ENCODE data around the gene AHRR.

The AHRR gene

DNA sequence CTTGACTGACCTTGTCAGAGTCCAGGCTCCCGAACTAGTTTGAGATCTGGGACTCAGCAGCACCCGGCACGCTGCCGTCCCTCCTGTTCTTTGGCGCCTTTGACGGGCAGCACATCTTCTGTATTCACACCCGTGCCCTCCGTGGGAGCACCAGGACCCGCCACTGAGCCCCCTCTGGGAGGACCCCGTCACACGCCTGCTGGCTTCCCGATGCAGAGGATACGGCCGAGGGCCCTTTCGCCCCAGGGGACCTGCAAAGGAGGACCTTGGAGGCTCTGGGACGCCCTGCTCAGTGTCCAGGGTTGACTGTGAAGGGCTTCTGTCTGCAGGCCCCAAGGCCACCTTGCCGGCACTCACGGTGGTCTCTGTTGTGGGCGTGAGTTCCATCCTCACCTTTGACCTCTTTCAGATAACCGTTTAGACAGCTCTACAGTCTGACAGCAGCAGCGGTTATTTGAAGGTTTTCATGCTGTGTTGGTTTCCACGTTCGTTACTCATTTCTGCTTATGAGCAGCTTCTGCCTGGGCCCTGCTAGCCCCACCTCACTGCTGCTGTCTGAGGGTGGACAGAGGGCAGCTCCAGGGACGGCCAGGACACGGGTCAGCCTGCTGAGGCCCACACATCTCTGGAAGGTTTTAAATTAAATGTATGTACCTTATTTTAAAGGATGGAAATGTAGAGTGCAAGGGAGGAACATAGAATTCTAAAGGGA is 108.9 kb downstream of the AHRR start:
- WGBS, 2 experiments (ENCODE audit: insufficient coverage in 2 of 2), result 91 to 92% methylated on average over 22 to 25 of the region's 25 CpGs
- Histone ChIP-seq H3K9me3 (ENCODE audit: control insufficient read depth, low read length) (no peaks in the 10 kb centered on the region), H3K27ac (ENCODE audit: low read depth, low read length, severe bottlenecking) (no peak overlapping the region), H3K36me3 (ENCODE audit: control insufficient read depth, insufficient read depth, low read length) (no peaks in the 10 kb centered on the region), H3K4me3 (ENCODE audit: extremely low read depth, insufficient read depth, low read length, poor library complexity, severe bottlenecking) (no peak overlapping the region), H3K4me1 (ENCODE audit: control insufficient read depth, insufficient read depth, low read length, poor library complexity, severe bottlenecking) (no peaks in the 10 kb centered on the region)

DNA sequence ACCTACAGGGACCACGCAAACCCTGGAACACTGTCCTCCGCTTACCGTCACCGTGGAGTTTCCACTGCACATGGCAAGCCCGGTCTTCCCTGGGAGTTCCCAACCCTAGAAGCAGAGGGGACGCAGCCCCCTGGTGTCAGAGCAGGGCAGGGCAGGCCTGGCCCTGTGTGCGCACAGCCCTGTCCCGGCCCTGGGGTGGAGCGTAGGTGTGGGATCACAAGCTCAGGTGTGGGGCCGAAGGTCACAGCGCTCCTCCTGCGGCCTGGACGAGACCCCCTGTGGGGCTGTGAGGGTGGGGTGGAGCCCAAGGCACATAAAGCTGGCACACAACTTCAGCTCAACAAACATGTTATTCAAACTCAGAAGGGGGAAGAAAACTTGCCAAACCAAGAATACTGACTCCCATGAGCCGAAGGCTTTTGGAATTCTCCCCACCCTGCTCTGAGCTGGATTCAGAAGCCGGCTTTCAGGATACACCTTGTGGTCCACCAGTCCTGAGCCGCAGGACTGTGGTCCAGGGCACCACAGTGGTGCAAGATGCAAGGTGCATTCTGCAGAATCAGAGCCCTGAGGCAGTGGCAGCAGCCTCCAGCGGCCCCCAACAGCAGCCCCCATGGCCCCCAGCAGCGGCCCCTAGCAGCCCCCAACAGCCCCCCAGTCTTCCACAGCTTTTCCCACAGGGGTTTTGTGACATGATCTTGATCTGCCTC is 109.6 kb downstream of the AHRR start:
- 58 to 60% methylated on average over 11 of the region's 18 CpGs for WGBS, 2 experiments (ENCODE audit: insufficient coverage in 2 of 2)
- no peaks in the 10 kb centered on the region for H3K4me1 ChIP-seq (ENCODE audit: control insufficient read depth, insufficient read depth, low read length, poor library complexity, severe bottlenecking)

DNA sequence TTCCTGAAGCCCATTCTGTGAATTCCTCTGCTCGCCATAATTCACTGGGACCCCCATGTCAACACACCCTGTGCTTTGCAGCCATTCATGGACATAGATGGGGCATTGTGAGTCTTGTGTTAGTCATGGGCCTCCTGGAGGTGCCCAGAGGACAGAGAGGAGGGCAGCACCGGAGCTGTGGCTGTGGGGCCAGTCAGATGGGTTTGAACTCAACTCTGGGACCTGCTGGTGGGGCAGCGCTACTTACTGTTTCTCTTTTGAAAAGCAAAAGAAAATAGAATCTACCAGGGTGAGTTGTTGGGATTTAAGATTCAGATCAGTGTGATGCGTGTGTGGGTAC is 110.2 kb downstream of the AHRR start:
- H3K4me3 ChIP-seq (ENCODE audit: extremely low read depth, insufficient read depth, low read length, poor library complexity, severe bottlenecking), result no peak overlapping the region
- H3K27ac ChIP-seq (ENCODE audit: low read depth, low read length, severe bottlenecking), result no peak overlapping the region
- no peaks in the 10 kb centered on the region for H3K9me3 ChIP-seq (ENCODE audit: control insufficient read depth, low read length)
- H3K36me3 ChIP-seq (ENCODE audit: control insufficient read depth, insufficient read depth, low read length), result no peaks in the 10 kb centered on the region
- WGBS, 2 experiments (ENCODE audit: insufficient coverage in 2 of 2), result 84 to 95% methylated on average over 2 to 3 of the region's 4 CpGs
- H3K4me1 ChIP-seq (ENCODE audit: control insufficient read depth, insufficient read depth, low read length, poor library complexity, severe bottlenecking), result no peaks in the 10 kb centered on the region

More for the DNA sequence above, 109.6 kb downstream of the AHRR start:
- H3K4me3 ChIP-seq (ENCODE audit: extremely low read depth, insufficient read depth, low read length, poor library complexity, severe bottlenecking), result no peak overlapping the region
- H3K36me3 ChIP-seq (ENCODE audit: control insufficient read depth, insufficient read depth, low read length), result no peaks in the 10 kb centered on the region
- H3K9me3 ChIP-seq (ENCODE audit: control insufficient read depth, low read length), result no peaks in the 10 kb centered on the region
- no peak overlapping the region for H3K27ac ChIP-seq (ENCODE audit: low read depth, low read length, severe bottlenecking)

DNA sequence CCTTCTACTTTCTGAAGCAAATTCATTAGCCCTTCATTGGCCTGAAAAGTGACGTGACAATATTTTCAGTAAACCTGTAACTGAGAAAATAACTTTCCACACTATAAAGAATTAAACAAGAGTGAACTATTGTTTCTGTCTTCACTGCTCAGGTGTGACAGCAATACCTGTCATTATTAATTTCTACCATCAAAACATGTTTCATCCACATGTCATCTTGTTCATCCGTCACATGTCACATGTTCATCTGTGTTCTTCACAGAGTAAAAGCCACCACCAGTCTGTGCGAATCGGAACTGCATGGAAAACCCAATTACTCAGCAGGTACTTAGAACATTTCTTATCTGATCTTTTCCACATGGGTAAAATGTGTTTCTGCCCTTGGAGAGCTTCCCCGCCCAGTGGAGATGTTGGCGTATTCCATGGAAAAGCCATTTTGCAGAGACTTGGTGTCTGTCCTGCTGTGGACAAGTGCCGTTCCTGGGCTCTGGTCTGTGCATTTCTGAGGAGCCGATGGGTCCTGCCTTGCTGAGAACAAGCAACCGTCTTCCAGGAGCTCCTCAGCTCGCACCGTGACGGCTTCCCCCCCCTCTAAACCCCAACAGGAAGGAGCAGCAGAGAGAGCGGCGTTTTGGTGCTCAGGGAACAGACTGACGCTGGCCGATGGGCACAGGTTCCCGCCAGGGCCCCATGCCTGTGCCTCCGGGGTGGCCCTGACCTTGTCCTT is 110.8 kb downstream of the AHRR start:
- WGBS, 2 experiments (ENCODE audit: insufficient coverage in 2 of 2), result 78 to 88% methylated on average over 15 to 18 of the region's 18 CpGs
- H3K36me3 ChIP-seq (ENCODE audit: control insufficient read depth, insufficient read depth, low read length), result no peaks in the 10 kb centered on the region

DNA sequence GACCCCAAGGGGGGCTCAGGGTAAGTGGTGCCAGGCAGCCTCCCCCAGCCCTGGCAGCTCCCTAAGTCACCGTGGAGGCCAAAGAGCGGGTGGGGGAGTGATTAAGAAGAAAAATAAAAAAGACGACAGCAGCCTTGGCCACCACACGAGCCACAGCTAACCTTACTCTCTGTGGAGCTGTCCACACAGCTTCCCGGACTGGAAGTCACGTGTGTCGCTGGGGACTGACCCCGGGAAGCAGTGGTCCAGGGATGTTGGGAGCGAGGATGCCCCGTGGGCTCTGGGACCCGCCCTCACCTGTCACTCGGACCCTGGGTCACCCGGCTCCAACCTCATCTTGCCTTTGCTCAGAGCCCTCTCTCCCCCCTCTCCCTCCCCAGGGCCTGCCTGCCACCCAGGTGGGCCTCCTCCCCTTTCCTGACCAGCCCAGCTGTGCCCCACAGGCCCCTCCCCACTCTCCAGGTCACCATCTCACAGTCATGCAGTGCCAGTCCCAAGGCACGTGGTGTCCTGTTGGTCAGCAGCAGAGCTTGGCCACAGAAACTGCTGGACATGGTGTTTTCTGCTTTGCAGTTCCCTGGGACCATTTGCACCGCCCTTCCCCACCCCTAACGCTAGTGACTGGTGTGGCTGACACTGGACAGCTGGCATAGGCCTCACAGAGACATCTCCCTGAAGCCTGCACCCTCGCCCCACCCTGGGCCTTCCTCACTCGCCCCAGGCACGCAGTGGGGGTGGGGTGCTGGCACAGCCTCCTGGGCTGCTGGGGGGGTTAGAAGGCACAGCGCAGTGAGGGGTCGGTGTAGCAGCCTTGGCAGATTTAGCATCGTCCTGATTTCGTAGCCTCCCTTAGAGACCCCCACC is 111.6 kb downstream of the AHRR start:
- no peaks in the 10 kb centered on the region for H3K9me3 ChIP-seq (ENCODE audit: control insufficient read depth, low read length)
- no peak overlapping the region for H3K4me3 ChIP-seq (ENCODE audit: extremely low read depth, insufficient read depth, low read length, poor library complexity, severe bottlenecking)
- WGBS, 2 experiments (ENCODE audit: insufficient coverage in 2 of 2), result 90 to 92% methylated on average over 19 to 22 of the region's 23 CpGs
- H3K36me3 ChIP-seq (ENCODE audit: control insufficient read depth, insufficient read depth, low read length), result no peaks in the 10 kb centered on the region
- H3K27ac ChIP-seq (ENCODE audit: low read depth, low read length, severe bottlenecking), result no peak overlapping the region
- H3K4me1 ChIP-seq (ENCODE audit: control insufficient read depth, insufficient read depth, low read length, poor library complexity, severe bottlenecking), result no peaks in the 10 kb centered on the region

More for the DNA sequence above, 110.8 kb downstream of the AHRR start:
- Histone ChIP-seq H3K27ac (ENCODE audit: low read depth, low read length, severe bottlenecking) (no peak overlapping the region), H3K4me1 (ENCODE audit: control insufficient read depth, insufficient read depth, low read length, poor library complexity, severe bottlenecking) (no peaks in the 10 kb centered on the region), H3K9me3 (ENCODE audit: control insufficient read depth, low read length) (no peaks in the 10 kb centered on the region), H3K4me3 (ENCODE audit: extremely low read depth, insufficient read depth, low read length, poor library complexity, severe bottlenecking) (no peak overlapping the region)

DNA sequence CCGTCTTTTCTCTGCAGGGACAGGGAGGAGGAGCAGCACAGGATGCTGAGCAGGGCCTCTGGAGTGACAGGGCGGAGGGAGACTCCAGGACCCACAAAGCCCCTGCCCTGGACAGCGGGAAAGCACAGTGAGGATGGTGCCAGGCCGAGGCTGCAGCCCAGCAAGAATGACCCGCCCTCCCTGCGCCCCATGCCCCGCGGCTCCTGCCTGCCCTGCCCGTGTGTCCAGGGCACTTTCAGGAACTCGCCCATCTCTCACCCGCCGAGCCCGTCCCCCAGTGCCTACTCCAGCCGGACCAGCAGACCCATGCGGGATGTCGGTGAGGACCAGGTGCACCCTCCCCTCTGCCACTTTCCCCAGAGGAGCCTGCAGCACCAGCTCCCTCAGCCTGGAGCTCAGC is 112.3 kb downstream of the AHRR start:
- H3K4me1 ChIP-seq (ENCODE audit: control insufficient read depth, insufficient read depth, low read length, poor library complexity, severe bottlenecking), result no peaks in the 10 kb centered on the region
- 84 to 92% methylated on average over 15 to 16 of the region's 16 CpGs for WGBS, 2 experiments (ENCODE audit: insufficient coverage in 2 of 2)
- no peak overlapping the region for H3K27ac ChIP-seq (ENCODE audit: low read depth, low read length, severe bottlenecking)

DNA sequence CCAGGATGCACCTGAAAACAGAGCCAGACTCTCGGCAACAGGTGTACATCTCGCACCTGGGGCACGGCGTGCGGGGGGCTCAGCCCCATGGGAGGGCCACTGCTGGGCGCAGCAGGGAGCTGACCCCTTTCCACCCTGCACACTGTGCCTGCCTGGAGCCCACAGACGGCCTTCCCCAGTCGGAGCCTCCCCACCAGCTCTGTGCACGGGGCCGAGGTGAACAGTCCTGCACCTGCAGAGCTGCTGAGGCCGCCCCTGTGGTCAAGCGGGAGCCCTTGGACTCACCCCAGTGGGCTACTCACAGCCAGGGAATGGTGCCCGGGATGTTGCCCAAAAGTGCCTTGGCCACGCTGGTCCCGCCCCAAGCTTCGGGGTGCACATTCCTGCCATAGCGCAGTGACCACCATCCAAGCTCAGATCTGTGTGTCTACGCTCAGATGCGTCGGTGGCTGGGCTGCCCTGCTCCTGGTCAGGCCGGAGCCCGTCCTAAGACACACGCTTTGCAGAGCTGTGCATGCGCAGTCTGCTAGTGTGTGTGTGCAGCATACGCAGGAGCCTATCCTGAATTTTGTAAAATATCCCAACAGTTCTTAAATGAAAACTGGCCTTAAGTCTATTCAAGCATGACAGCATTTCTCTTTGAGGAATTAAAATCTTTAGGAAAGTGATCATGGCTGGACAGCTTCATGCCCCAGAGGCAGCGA is 113.1 kb downstream of the AHRR start:
- H3K36me3 ChIP-seq (ENCODE audit: control insufficient read depth, insufficient read depth, low read length), result no peaks in the 10 kb centered on the region
- H3K27ac ChIP-seq (ENCODE audit: low read depth, low read length, severe bottlenecking), result no peak overlapping the region
- H3K4me1 ChIP-seq (ENCODE audit: control insufficient read depth, insufficient read depth, low read length, poor library complexity, severe bottlenecking), result no peaks in the 10 kb centered on the region
- no peak overlapping the region for H3K4me3 ChIP-seq (ENCODE audit: extremely low read depth, insufficient read depth, low read length, poor library complexity, severe bottlenecking)
- WGBS, 2 experiments (ENCODE audit: insufficient coverage in 2 of 2), result 87 to 90% methylated on average over 25 to 26 of the region's 26 CpGs
- no peaks in the 10 kb centered on the region for H3K9me3 ChIP-seq (ENCODE audit: control insufficient read depth, low read length)

More for the DNA sequence above, 112.3 kb downstream of the AHRR start:
- Histone ChIP-seq H3K4me3 (ENCODE audit: extremely low read depth, insufficient read depth, low read length, poor library complexity, severe bottlenecking) (no peak overlapping the region), H3K9me3 (ENCODE audit: control insufficient read depth, low read length) (no peaks in the 10 kb centered on the region), H3K36me3 (ENCODE audit: control insufficient read depth, insufficient read depth, low read length) (no peaks in the 10 kb centered on the region)

DNA sequence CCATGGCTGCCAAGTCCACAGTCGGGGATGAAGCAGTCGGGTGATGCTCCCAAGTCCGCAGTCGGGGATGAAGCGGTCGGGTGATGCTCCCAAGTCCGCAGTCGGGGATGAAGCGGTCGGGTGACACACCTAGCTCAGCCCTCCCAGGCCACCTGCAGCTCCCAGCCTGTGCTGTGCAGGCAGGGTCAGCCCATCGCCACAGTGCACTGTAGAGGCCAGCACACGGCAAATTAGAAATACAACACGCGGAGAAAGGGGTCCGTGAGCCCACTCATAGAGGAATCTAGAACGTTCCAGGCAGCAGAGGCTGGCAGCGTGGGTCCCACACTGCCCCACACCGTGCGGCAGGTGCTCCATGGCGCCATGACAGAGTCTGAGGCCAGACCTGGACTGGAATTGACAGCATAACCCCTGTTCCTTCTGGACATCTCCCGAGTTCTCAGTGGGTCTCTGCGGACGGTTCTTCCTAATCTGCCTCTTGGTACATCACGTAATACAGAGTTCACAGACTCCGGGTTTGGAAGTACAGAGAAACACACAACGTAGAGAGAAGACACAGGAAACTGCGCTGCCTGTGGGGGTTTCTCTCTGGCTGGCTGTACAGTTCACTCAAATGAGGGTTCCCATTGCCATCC is 113.8 kb downstream of the AHRR start:
- Histone ChIP-seq H3K4me1 (ENCODE audit: control insufficient read depth, insufficient read depth, low read length, poor library complexity, severe bottlenecking) (no peaks in the 10 kb centered on the region), H3K4me3 (ENCODE audit: extremely low read depth, insufficient read depth, low read length, poor library complexity, severe bottlenecking) (no peak overlapping the region), H3K9me3 (ENCODE audit: control insufficient read depth, low read length) (no peaks in the 10 kb centered on the region), H3K27ac (ENCODE audit: low read depth, low read length, severe bottlenecking) (no peak overlapping the region), H3K36me3 (ENCODE audit: control insufficient read depth, insufficient read depth, low read length) (no peaks in the 10 kb centered on the region)
- 86 to 92% methylated on average over 27 of the region's 27 CpGs for WGBS, 2 experiments (ENCODE audit: insufficient coverage in 2 of 2)

DNA sequence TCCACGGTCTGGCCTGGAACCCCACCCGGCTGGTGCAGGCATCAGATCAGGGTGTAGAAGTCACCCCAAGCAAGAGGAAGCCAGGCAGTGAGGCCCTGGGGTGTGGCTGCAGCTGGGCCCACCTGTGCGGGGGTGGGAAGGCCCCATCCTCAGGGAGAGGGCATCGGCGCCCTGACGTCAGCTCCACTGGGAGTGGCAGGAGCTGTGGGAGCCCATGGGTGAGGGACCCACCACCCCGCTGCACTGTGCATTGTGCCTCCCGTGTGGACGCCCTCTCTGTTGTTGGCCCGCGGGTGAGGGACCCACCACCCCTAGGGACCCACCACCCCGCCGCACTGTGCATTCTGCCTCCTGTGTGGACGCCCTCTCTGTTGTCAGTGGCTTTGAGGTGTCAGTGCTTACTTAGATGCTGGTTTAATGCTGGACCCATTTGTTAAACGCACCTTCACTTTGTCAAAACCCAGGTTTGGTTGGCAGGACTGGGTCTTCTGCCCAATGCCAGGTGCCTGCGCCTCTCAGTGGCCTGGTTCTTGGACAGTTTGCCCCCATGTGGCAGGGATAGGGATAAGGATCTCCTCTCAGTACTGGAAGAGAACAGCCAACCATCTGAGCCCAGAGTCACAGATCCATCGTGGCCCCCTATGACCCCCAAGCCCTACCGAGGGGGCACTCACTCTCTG is 114.6 kb downstream of the AHRR start:
- H3K4me1 ChIP-seq (ENCODE audit: control insufficient read depth, insufficient read depth, low read length, poor library complexity, severe bottlenecking), result no peaks in the 10 kb centered on the region

More for the DNA sequence above, 114.6 kb downstream of the AHRR start:
- WGBS, 2 experiments (ENCODE audit: insufficient coverage in 2 of 2), result 80 to 89% methylated on average over 18 of the region's 18 CpGs
- no peaks in the 10 kb centered on the region for H3K36me3 ChIP-seq (ENCODE audit: control insufficient read depth, insufficient read depth, low read length)
- H3K27ac ChIP-seq (ENCODE audit: low read depth, low read length, severe bottlenecking), result no peak overlapping the region
- H3K4me3 ChIP-seq (ENCODE audit: extremely low read depth, insufficient read depth, low read length, poor library complexity, severe bottlenecking), result no peak overlapping the region
- H3K9me3 ChIP-seq (ENCODE audit: control insufficient read depth, low read length), result no peaks in the 10 kb centered on the region
